Measurements from ENCODE around the gene IL10RA.

Gene IL10RA

DNA sequence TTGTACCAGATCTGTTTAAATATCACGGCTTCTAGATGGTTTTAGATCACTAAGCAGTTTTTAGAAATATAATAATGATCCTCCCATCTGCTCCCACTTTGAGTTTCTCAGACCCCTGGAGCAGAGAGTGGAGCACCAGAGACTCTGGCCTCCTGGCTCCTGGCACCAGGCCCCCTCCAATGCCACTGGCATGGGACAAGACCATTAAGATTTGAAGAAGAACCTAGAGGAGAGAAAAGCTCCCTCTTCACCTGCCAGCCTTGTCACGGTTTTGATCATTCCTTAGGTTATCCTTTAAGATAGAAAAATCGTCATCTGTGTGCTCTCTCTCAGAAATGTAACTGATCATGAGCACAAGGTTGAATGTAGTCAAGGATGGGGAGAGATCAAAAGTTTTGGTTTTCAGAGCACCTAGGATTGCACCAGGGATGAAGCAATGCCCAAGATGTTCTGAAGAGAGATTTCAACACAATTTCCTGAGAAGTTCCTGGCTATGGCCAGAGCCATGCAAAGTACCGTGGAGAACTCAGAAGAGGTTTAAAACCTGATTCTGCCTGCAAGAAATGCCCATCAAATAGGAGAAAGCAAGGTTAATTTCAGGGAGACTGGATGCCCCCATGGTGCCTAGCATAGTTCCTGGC, 22.2 kb downstream of the IL10RA start:
- Histone ChIP-seq H4K91ac (ENCODE audit: low read depth, low read length, poor library complexity) (no peak overlapping the region), H3K23ac (ENCODE audit: low read depth, low read length, poor library complexity) (no peak overlapping the region), H3K18ac (ENCODE audit: low read length) (no peak overlapping the region), H3K4me1 (ENCODE audit: control insufficient read depth in 2 of 2, insufficient read depth in 1 of 2, low read depth in 1 of 2, low read length in 2 of 2) (no peaks in the 10 kb centered on the region), H3K27me3 (ENCODE audit: control insufficient read depth in 3 of 3, insufficient read depth in 3 of 3, low read depth in 1 of 3, low read length in 3 of 3) (peaks cover 0 to 15% (median 0%) of the 10 kb centered on the region in 3 experiments), H3K4me3 (ENCODE audit: low read length in 2 of 2) (no peak overlapping the region), H3K14ac (ENCODE audit: low read length) (no peak overlapping the region), H3K27ac (replicated peaks; ENCODE audit: low read length) (no peak overlapping the region), H3K4ac (ENCODE audit: low read length) (no peak overlapping the region), H2BK15ac (ENCODE audit: low read length) (no peak overlapping the region), H3K79me1 (ENCODE audit: low read depth, low read length) (no peaks in the 10 kb centered on the region), H3K36me3 (replicated peaks in 1 of 2; ENCODE audit: control insufficient read depth in 2 of 2, insufficient read depth in 2 of 2, low read length in 2 of 2) (no peaks in the 10 kb centered on the region), H3K4me2 (ENCODE audit: insufficient read depth, low read length, poor library complexity, severe bottlenecking) (no peak overlapping the region), H3K9me3 (replicated peaks in 1 of 2; ENCODE audit: control insufficient read depth in 2 of 2, insufficient read depth in 1 of 2, low read depth in 1 of 2, low read length in 2 of 2) (peaks cover 0 to 3% of the 10 kb centered on the region in 2 donors), H2AFZ (ENCODE audit: low read length) (no peak overlapping the region), H2BK5ac (ENCODE audit: low read length) (no peak overlapping the region), H2BK120ac (ENCODE audit: low read depth, low read length) (no peak overlapping the region), H2AK5ac (ENCODE audit: low read depth, low read length) (no peak overlapping the region), H4K8ac (ENCODE audit: low read depth, low read length) (no peak overlapping the region), H2BK12ac (ENCODE audit: low read length) (no peak overlapping the region), H3K9ac (ENCODE audit: low read depth, low read length, poor library complexity) (no peak overlapping the region)
- DNase-seq (ENCODE audit: low spot score) = no peak
- WGBS, 2 donors (ENCODE audit: extremely low coverage in 2 of 2, insufficient read length in 2 of 2, insufficient replicate concordance in 1 of 2) = no CpG with 5 or more reads among the region's 4 CpGs

DNA sequence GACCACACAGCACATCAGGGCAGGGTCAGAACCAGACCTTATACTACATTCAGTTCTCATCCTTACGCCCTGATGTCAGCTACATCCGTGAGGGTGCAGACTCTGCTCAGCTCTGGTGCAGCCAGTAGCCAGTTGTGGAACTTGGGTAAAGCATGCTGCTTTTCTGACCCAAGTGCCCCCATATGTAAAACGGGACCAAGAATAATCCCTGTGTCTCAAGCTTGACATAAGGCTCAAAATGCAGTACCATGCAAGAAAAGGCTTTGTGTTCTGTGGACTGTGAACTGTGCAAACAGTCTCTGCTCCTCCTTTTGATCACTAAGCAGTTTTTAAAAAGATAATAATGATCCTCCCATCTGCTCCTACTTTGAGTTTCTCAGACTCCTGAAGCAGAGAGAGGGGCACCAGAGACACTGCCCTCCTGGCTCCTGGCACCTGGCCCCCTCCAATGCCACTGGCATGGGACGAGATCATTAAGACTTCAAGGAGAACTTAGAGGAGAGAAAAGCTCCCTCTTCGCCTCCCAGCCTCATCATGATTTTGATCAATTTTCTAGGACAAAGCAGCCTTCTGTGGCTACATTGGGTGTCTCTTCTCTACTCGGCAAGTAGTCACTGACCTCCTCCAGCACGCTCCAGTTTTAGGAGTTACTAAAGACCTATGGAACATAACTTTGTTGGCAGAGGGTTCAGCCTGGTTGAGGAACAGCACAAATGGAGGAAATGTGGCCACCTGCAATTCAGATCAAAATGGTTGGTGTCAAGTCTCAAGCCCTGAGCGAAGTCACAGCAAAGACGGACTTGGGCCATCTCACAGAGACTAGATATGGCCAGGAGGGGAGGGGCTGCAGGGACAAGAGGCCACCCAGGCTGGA, 23.9 kb downstream of the IL10RA start:
- no peak overlapping the region for H3K14ac ChIP-seq (ENCODE audit: low read length)
- H3K36me3 ChIP-seq (replicated peaks in 1 of 2; ENCODE audit: control insufficient read depth in 2 of 2, insufficient read depth in 2 of 2, low read length in 2 of 2) = no peaks in the 10 kb centered on the region
- H3K9ac ChIP-seq (ENCODE audit: low read depth, low read length, poor library complexity) = no peak overlapping the region
- H2BK5ac ChIP-seq (ENCODE audit: low read length) = no peak overlapping the region
- H3K4me1 ChIP-seq (ENCODE audit: control insufficient read depth in 2 of 2, insufficient read depth in 1 of 2, low read depth in 1 of 2, low read length in 2 of 2) = no peaks in the 10 kb centered on the region
- no peaks in the 10 kb centered on the region for H3K79me1 ChIP-seq (ENCODE audit: low read depth, low read length)
- H3K9me3 ChIP-seq (replicated peaks in 1 of 2; ENCODE audit: control insufficient read depth in 2 of 2, insufficient read depth in 1 of 2, low read depth in 1 of 2, low read length in 2 of 2) = no peaks in the 10 kb centered on the region
- no peak for DNase-seq (ENCODE audit: low spot score)
- H4K91ac ChIP-seq (ENCODE audit: low read depth, low read length, poor library complexity) = no peak overlapping the region
- peaks cover 0 to 15% (median 0%) of the 10 kb centered on the region in 3 experiments for H3K27me3 ChIP-seq (ENCODE audit: control insufficient read depth in 3 of 3, insufficient read depth in 3 of 3, low read depth in 1 of 3, low read length in 3 of 3)
- no peak overlapping the region for H3K4me2 ChIP-seq (ENCODE audit: insufficient read depth, low read length, poor library complexity, severe bottlenecking)
- H4K8ac ChIP-seq (ENCODE audit: low read depth, low read length) = no peak overlapping the region
- H2AK5ac ChIP-seq (ENCODE audit: low read depth, low read length) = no peak overlapping the region
- no peak overlapping the region for H3K27ac ChIP-seq (replicated peaks; ENCODE audit: low read length)
- H3K4ac ChIP-seq (ENCODE audit: low read length) = no peak overlapping the region
- H3K23ac ChIP-seq (ENCODE audit: low read depth, low read length, poor library complexity) = no peak overlapping the region
- no peak overlapping the region for H2AFZ ChIP-seq (ENCODE audit: low read length)
- peak overlapping the region; percentile 32 for H2BK15ac ChIP-seq (ENCODE audit: low read length)
- peak overlapping the region; percentile 2 for H2BK12ac ChIP-seq (ENCODE audit: low read length)
- no peak overlapping the region for H3K18ac ChIP-seq (ENCODE audit: low read length)
- H2BK120ac ChIP-seq (ENCODE audit: low read depth, low read length) = no peak overlapping the region
- WGBS, 2 donors (ENCODE audit: extremely low coverage in 2 of 2, insufficient read length in 2 of 2, insufficient replicate concordance in 1 of 2) = no CpG with 5 or more reads among the region's 9 CpGs
- H3K4me3 ChIP-seq (ENCODE audit: low read length in 2 of 2) = no peak overlapping the region

DNA sequence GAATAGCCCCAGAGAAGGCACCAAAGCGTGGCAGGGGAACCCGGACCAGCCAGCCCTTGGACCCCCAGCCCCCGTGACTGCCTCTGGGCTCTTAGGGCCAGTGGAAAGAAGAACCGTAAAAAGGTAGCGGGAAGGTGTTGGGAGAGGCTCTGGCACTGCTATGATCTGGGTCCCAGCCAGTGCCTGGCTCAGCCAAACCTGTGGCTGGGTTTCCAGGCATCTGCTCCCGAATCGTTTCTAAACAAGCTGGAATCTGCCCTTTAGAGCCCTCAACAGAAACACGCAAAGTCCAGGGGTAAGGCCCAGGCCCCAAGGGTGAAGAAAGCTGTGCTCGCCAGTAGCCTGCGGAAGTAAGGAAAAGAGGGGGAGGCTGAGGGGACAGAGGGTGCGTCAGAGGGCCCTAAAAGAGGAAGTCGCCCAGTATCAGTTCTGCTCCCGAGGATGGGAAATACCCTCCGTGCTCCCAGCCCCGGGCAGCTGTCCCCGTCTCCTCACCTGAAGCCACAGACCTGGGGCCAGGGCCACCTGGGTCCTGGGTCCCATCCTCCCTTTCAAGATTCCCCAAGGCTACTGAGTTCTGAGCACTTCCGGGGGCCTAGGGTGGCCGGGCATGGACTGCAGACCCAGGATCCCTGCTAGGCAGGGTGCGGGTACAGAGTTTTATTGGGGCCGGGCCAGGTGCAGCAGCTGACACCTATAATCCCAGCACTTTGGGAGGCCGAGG, 24.7 kb downstream of the IL10RA start:
- Histone ChIP-seq H3K27me3 (ENCODE audit: control insufficient read depth in 3 of 3, insufficient read depth in 3 of 3, low read depth in 1 of 3, low read length in 3 of 3) (peaks cover 0 to 15% (median 0%) of the 10 kb centered on the region in 3 experiments), H2AFZ (ENCODE audit: low read length) (no peak overlapping the region), H2BK12ac (ENCODE audit: low read length) (peak overlapping the region; percentile 2), H3K4me1 (ENCODE audit: control insufficient read depth in 2 of 2, insufficient read depth in 1 of 2, low read depth in 1 of 2, low read length in 2 of 2) (no peaks in the 10 kb centered on the region), H3K23ac (ENCODE audit: low read depth, low read length, poor library complexity) (no peak overlapping the region), H3K4ac (ENCODE audit: low read length) (no peak overlapping the region), H3K4me3 (ENCODE audit: low read length in 2 of 2) (no peak overlapping the region), H4K8ac (ENCODE audit: low read depth, low read length) (no peak overlapping the region), H2BK120ac (ENCODE audit: low read depth, low read length) (no peak overlapping the region), H3K36me3 (replicated peaks in 1 of 2; ENCODE audit: control insufficient read depth in 2 of 2, insufficient read depth in 2 of 2, low read length in 2 of 2) (no peaks in the 10 kb centered on the region), H2BK15ac (ENCODE audit: low read length) (peak overlapping the region; percentile 32), H4K91ac (ENCODE audit: low read depth, low read length, poor library complexity) (no peak overlapping the region), H2BK5ac (ENCODE audit: low read length) (no peak overlapping the region), H3K14ac (ENCODE audit: low read length) (no peak overlapping the region), H3K27ac (replicated peaks; ENCODE audit: low read length) (no peak overlapping the region), H3K18ac (ENCODE audit: low read length) (no peak overlapping the region), H3K4me2 (ENCODE audit: insufficient read depth, low read length, poor library complexity, severe bottlenecking) (no peak overlapping the region), H3K9me3 (replicated peaks in 1 of 2; ENCODE audit: control insufficient read depth in 2 of 2, insufficient read depth in 1 of 2, low read depth in 1 of 2, low read length in 2 of 2) (no peaks in the 10 kb centered on the region), H3K9ac (ENCODE audit: low read depth, low read length, poor library complexity) (no peak overlapping the region), H2AK5ac (ENCODE audit: low read depth, low read length) (no peak overlapping the region), H3K79me1 (ENCODE audit: low read depth, low read length) (no peaks in the 10 kb centered on the region)
- WGBS, 2 donors (ENCODE audit: extremely low coverage in 2 of 2, insufficient read length in 2 of 2, insufficient replicate concordance in 1 of 2) = no CpG with 5 or more reads among the region's 21 CpGs
- no peak for DNase-seq (ENCODE audit: low spot score)
